Neural crest cell (in vitro differentiated cells): ENCODE data around the gene NUTM2F. TPM values are rescaled to one million over a fixed set of nuclear protein-coding genes. Genes with fewer than 3 reads are reported as not detected.
A peak's percentile ranks its signal among the peaks of the same experiment; 100 is the strongest.
"Not testable (repeated sequence)": the region's sequence is repeated elsewhere in the genome, so short reads cannot be mapped to it uniquely, and the experiment has no call there.

Source experiments
- DNase-seq: peaks from one replicate; pipeline ENCODE4 v3.0.0; 2021; ENCODE audit warnings: low read depth, mixed read lengths, low spot score
- H3K27ac Mint-ChIP-seq: one replicate; pipeline ENCODE4 v1.8.0; 2021; ENCODE audit warnings: mild to moderate bottlenecking, mixed read lengths; ENCODE audit not compliant: unreplicated experiment
- H3K27me3 Mint-ChIP-seq: 2 replicates; pipeline ENCODE4 v1.8.0; 2021; ENCODE audit warnings: low read depth, mild to moderate bottlenecking, mixed read lengths
- H3K36me3 Mint-ChIP-seq: 2 replicates; pipeline ENCODE4 v1.8.0; 2021; ENCODE audit warnings: low read depth, mild to moderate bottlenecking, mixed read lengths
- H3K4me1 Mint-ChIP-seq: 2 replicates; pipeline ENCODE4 v1.8.0; 2021; ENCODE audit warnings: mixed read lengths
- H3K4me3 Mint-ChIP-seq: one replicate; pipeline ENCODE4 v1.8.0; 2021; ENCODE audit warnings: mild to moderate bottlenecking, mixed read lengths
- H3K9me3 Mint-ChIP-seq: 2 replicates; pipeline ENCODE4 v1.8.0; 2021; ENCODE audit warnings: mixed read lengths
- total RNA-seq: library from RNA; stranded (reverse); gene quantifications from 2 replicates; pipeline ENCODE4 v1.2.1, GENCODE V29; 2021

NUTM2F gene
- total RNA-seq, 1 donor from 2014 or later = 0.09 TPM

DNA sequence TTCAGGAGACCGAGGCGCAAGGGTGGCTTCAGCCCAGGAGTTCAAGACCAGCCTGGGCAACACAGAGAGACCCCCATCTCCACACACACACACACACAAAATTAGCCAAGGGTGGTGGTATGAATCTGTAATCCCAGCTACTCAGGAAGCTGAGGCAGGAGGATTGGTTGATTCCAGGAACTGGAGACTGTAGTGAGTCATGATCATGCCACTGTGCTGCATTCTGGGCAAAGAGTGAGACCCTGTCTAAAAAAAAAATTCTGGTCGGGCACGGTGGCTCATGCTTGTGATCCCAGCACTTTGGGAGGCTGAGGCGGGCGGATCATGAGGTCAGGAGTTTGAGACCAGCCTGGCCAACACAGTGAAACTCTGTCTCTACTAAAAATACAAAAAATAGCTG, 11.2 kb upstream of the NUTM2F start:
- not testable (repeated sequence) for H3K36me3 Mint-ChIP-seq, DNase-seq, H3K9me3 Mint-ChIP-seq, H3K4me3 Mint-ChIP-seq, H3K4me1 Mint-ChIP-seq, H3K27me3 Mint-ChIP-seq, H3K27ac Mint-ChIP-seq

DNA sequence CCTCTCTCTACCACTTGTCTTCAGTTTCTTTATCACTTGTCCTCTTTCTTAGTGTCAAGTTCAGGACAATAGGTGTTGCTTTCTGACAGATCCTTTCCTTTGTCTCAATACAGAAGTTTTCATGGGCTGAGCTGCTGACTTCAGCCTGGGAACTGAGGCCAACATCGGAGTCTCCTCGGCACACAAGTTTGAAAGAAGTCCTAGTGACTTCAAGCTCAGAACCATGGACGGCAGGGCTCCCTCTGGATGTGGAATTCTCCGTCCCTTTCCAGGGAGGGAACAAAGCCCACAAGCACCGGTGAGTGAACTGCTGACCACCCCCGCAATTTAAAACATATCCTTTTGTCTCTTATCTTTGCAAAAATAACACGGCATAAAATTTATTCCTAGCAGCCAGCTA, 10.3 kb upstream of the NUTM2F start:
- H3K4me1 Mint-ChIP-seq, H3K27me3 Mint-ChIP-seq, DNase-seq, H3K4me3 Mint-ChIP-seq, H3K9me3 Mint-ChIP-seq, H3K36me3 Mint-ChIP-seq: not testable (repeated sequence)
- H3K27ac Mint-ChIP-seq = peak overlapping the region; percentile 81

DNA sequence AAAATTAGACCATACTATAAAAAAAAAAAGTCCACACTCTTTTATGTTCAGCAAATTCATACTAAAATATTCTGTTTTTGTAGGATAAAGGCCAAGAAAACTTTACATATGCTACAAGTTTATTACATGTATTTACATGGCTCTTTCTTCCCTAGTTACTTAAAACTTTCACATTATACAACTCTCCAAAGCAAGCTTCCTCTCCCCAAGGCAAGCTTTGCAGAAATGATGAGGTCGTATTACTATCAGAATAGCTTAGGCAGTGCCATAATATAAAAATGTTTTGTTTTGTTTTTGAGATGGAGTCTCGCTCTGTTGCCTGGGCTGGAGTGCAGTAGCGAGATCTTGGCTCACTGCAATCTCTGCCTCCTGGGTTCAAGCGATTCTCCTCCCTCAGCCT, 8.0 kb upstream of the NUTM2F start:
- not testable (repeated sequence) for DNase-seq, H3K27me3 Mint-ChIP-seq, H3K9me3 Mint-ChIP-seq, H3K4me3 Mint-ChIP-seq, H3K4me1 Mint-ChIP-seq, H3K27ac Mint-ChIP-seq, H3K36me3 Mint-ChIP-seq

DNA sequence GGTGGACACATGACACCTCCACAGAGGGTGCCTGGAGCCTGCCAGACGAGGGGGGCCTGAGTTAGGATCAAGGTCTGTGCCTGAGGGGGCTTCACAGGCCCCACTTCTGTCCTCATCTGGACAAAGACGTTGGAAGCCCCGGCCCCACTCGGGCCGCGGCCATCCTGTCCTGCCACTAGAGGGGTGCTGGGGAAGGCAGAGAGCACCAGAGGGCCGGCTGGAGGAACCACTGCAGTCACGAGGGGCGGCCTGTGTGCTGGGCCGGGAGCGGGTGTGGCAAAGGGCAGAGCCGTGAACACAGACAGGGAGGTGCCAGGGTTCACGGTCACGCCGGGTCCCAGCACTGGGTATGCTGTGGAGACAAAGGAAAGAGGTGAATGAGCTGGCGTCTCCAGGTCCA, 2.9 kb downstream of the NUTM2F start:
- not testable (repeated sequence) for H3K27me3 Mint-ChIP-seq, H3K36me3 Mint-ChIP-seq, DNase-seq, H3K4me3 Mint-ChIP-seq, H3K9me3 Mint-ChIP-seq, H3K4me1 Mint-ChIP-seq, H3K27ac Mint-ChIP-seq

DNA sequence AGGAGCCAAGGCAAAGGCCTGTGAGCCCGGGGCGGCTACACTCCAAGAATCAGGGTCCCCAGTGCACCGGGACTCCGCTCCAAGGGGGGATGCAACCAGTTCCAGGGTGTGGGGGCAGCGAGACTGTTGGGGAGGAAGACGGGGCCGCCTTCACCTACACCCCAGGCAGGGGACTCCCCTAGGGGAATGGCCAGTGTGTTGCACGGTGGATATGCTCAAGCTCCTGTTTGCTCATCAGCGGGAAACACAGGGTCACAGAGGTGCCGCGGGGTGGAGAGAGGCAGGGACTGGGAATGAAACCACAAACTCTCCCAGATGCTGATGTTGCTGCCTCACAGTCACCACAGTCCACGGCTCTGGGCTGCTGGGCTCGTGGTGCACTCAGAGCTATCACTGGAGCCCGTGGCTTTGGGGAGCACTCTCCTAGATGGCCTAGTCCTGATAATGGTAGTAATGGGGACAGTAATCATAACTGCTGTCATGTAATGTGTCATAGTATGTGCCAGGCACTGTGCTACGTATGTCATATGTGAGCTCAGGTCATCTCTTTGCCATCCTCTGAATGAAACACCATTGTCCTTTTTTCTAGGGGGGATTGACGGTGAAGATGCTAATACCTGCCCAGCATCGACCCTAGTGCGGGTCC, 5.2 kb downstream of the NUTM2F start:
- DNase-seq, H3K4me1 Mint-ChIP-seq, H3K4me3 Mint-ChIP-seq, H3K36me3 Mint-ChIP-seq, H3K27me3 Mint-ChIP-seq, H3K27ac Mint-ChIP-seq, H3K9me3 Mint-ChIP-seq: not testable (repeated sequence)

DNA sequence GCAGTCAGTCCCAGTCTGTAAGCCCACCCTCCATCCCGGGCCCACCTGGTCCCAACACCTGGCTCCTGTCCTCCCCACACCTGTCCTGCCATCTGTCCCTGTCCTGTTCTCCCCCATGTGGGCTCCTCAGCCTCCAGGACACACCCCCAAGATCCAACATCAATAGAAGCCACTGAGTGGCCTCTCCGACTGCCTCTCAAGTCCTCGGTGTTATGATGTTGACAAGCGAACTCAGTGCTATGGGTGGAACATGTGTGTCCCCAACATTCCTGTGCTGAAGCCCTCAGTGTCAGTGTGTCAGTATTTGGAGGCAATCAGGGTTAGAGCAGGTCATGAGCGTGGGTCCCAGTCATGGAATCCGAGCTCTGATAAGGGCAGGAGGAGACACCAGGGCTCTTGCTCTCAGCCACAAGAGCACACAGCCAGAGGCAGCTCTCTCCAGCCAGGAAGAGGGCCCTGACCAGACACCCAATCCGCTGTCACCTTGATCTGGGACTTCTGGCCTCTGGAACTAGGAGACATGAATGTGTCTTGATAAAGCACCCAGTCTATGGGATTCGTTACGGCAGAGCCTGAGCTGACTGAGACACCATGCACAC, 6.0 kb downstream of the NUTM2F start:
- H3K27ac Mint-ChIP-seq, H3K4me3 Mint-ChIP-seq, H3K27me3 Mint-ChIP-seq: not testable (repeated sequence)

DNA sequence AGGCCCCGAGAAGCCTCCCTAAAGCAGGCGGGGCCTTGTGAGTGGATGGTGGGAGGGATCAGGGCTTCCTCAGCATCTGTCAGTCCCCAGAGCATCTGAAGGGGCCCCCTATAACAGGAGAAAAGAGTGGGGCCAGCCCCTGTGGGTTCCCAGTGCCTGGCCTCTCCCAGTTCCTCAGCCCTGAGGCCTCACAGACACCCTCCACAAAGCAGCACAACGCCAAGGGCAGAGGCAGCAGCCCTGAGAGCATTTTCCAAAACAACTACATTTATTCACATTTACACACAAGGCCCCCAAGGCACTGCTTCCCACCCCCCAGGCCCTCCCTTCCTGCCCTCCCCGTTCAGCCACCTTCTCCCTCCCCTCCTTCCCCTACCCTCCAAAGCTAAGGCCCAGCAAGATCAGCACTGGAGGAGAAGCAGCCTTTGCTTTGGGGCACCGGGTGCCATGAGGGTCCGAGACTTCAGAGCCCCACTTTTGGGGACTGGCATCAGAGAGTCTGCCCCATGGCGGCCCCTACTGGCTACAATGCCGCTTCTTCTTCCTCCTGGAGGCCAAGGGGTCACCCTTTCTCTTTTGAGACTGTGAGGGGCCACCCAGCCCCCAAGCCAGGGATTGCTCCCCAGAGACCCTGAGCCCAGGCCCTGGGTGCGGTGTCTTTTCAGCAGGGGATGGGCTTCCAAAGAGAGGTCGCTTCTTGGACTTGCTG, 10.3 kb downstream of the NUTM2F start:
- H3K4me3 Mint-ChIP-seq, H3K4me1 Mint-ChIP-seq, H3K27ac Mint-ChIP-seq, H3K9me3 Mint-ChIP-seq, DNase-seq, H3K36me3 Mint-ChIP-seq, H3K27me3 Mint-ChIP-seq: not testable (repeated sequence)

More for the DNA sequence above, 6.0 kb downstream of the NUTM2F start:
- H3K9me3 Mint-ChIP-seq, DNase-seq, H3K4me1 Mint-ChIP-seq, H3K36me3 Mint-ChIP-seq: not testable (repeated sequence)

DNA sequence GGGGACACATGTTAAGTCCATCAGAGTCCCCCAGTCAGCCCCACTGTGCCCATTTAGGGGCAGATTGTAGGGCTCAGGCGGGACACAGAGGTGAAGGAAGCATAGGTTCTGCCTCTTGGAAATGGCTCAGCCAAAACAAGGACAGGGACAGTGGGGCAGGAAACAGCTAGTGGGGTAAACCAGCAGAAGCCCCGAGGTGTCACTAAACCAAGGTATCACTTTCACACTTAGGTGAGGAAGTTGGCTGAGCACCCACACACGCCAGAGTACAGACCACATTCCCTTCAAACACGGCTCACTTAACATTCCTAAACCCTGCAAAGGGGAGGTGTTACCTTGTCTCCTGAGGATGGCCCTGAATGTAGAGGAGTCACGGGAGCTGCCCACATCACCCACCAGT, 12.2 kb downstream of the NUTM2F start:
- not testable (repeated sequence) for H3K27me3 Mint-ChIP-seq, DNase-seq, H3K4me1 Mint-ChIP-seq, H3K27ac Mint-ChIP-seq, H3K36me3 Mint-ChIP-seq, H3K9me3 Mint-ChIP-seq, H3K4me3 Mint-ChIP-seq

DNA sequence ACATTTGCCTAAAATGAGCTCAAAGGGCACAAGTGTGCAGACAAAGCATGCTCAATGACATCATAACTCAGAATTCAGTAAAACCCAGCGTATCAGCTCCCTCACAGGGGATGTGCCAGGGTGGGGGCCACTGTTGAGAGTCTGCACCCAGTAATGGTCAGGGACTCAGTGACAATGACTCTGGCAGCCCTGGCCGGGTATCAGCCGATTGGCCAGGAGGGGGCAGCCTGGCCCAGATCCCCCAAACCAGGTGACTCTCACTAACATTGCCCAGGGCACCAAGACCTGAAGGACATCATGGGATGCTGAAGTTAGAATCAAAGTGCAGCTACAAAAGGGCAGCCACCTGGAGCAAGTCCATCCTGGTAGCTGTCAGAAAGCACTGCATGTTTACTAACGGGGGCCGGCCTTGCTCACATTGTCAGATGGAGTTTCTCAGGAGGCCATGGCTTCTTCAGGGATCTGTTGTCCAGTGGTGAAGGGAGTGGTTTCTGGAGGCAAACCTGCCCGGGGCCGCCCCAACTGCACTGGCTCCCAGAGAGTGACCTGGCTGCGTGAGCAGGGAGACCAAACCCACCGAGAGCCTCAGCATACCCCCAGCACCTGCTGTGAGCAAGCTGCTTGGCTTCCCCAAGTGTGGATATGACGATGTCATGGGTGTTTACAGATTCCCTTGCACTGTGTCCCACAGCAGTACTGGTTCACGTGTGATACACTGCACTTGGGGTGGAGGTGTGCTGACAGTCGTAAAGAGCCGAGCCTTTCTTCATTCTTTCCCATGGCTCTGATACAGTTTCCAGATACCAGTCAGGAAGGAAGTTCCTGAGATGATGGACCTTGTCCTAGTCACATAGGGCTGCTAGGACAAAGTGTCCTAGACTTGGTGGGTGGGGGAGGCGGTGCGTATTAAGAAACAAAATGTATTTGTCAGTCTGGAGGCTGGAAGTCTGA, 13.1 kb downstream of the NUTM2F start:
- H3K27ac Mint-ChIP-seq, H3K36me3 Mint-ChIP-seq, H3K9me3 Mint-ChIP-seq, DNase-seq, H3K4me3 Mint-ChIP-seq, H3K27me3 Mint-ChIP-seq, H3K4me1 Mint-ChIP-seq: not testable (repeated sequence)
